Neural progenitor cell (in vitro differentiated cells): Measurements from ENCODE around the gene BATF.

Experiments used
- EZH2phosphoT487 ChIP-seq: fragments of 200-600 bp; sonication (generic); IDR thresholded peaks from 2 replicates; pipeline ENCODE4 v1.6.1; 2017; ENCODE audit warnings: antibody characterized with exemption
- TF ChIP-seq, protein P1 (sequence below): fragments of 200-600 bp; sonication (generic); IDR thresholded peaks from 2 replicates; pipeline ENCODE4 v1.5.1; 2017; ENCODE audit warnings: antibody characterized with exemption, mild to moderate bottlenecking

DNA sequence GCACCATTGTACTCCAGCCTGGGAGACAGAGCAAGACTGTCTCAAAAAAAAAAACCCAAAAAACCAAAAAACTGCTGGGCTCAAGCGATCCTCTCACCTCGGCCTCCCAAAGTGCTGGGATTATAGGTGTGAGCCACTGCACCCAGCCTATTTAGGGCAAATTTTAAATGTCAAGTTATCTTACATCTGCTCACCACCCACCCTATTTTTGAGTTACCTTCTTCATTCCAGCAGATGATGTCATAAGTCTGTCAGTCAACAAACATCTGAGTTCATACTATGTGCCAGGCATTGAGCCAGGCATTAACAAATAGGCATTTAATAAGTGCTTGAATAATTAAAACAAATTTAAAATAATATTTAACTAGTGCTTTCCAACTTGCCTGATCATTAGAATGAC, 21.5 kb downstream of the BATF start:
- TF ChIP-seq, protein P1, sequence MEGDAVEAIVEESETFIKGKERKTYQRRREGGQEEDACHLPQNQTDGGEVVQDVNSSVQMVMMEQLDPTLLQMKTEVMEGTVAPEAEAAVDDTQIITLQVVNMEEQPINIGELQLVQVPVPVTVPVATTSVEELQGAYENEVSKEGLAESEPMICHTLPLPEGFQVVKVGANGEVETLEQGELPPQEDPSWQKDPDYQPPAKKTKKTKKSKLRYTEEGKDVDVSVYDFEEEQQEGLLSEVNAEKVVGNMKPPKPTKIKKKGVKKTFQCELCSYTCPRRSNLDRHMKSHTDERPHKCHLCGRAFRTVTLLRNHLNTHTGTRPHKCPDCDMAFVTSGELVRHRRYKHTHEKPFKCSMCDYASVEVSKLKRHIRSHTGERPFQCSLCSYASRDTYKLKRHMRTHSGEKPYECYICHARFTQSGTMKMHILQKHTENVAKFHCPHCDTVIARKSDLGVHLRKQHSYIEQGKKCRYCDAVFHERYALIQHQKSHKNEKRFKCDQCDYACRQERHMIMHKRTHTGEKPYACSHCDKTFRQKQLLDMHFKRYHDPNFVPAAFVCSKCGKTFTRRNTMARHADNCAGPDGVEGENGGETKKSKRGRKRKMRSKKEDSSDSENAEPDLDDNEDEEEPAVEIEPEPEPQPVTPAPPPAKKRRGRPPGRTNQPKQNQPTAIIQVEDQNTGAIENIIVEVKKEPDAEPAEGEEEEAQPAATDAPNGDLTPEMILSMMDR = no peak
- TF ChIP-seq EZH2phosphoT487 = no peak
